H9 (cell line): Measurements from ENCODE around the gene RPL29. TPM values are rescaled to one million over a fixed set of nuclear protein-coding genes. Genes with fewer than 3 reads are reported as not detected.
"Not testable (repeated sequence)": the region's sequence is repeated elsewhere in the genome, so short reads cannot be mapped to it uniquely, and the experiment has no call there.

Experiments
- DNase-seq: peaks from one replicate; pipeline ENCODE4 v3.0.0-alpha.2; 2017
- H2AFZ ChIP-seq: one replicate; pipeline ENCODE4 v1.6.1; 2013; ENCODE audit warnings: mild to moderate bottlenecking, low read length, control low read depth, moderate library complexity
- H2AK5ac ChIP-seq: 2 replicates; pipeline ENCODE4 v1.6.1; 2013; ENCODE audit warnings: low read length, control low read depth, mixed read lengths; ENCODE audit not compliant: insufficient read length
- H2BK120ac ChIP-seq: one replicate; pipeline ENCODE4 v1.6.1; 2013; ENCODE audit warnings: low read depth, mild to moderate bottlenecking, low read length, control low read depth, inconsistent platforms; ENCODE audit not compliant: poor library complexity, severe bottlenecking
- H2BK12ac ChIP-seq: 2 replicates; pipeline ENCODE4 v1.6.1; 2013; ENCODE audit warnings: low read length, control low read depth, mixed read lengths, low read depth; ENCODE audit not compliant: insufficient read length
- H2BK15ac ChIP-seq: 2 replicates; pipeline ENCODE4 v1.6.1; 2013; ENCODE audit warnings: low read depth, low read length, control low read depth
- H2BK20ac ChIP-seq: one replicate; pipeline ENCODE4 v1.6.1; 2013; ENCODE audit warnings: low read depth, mild to moderate bottlenecking, low read length, control low read depth, inconsistent platforms; ENCODE audit not compliant: poor library complexity, severe bottlenecking
- H2BK5ac ChIP-seq: 2 replicates; pipeline ENCODE4 v1.6.1; 2013; ENCODE audit warnings: low read length, control low read depth, mixed read lengths; ENCODE audit not compliant: insufficient read length
- H3K14ac ChIP-seq: 2 replicates; pipeline ENCODE4 v1.6.1; 2013; ENCODE audit warnings: low read length, control low read depth; ENCODE audit not compliant: insufficient read depth
- H3K18ac ChIP-seq: 2 replicates; pipeline ENCODE4 v1.6.1; 2013; ENCODE audit warnings: low read depth, mild to moderate bottlenecking, mixed read lengths, low read length, control low read depth; ENCODE audit not compliant: insufficient read length
- H3K23ac ChIP-seq: 2 replicates; pipeline ENCODE4 v1.6.1; 2013; ENCODE audit warnings: low read length, control low read depth, mixed read lengths, low read depth; ENCODE audit not compliant: insufficient read length
- H3K23me2 ChIP-seq: 2 replicates; pipeline ENCODE4 v1.6.1; 2013; ENCODE audit warnings: low read depth, mild to moderate bottlenecking, mixed read lengths, low read length, control low read depth; ENCODE audit not compliant: insufficient read length, poor library complexity, severe bottlenecking
- H3K27ac ChIP-seq: 2 replicates; pipeline ENCODE4 v1.5.1; 2013; ENCODE audit warnings: low read length, control low read depth, mixed read lengths, low read depth; ENCODE audit not compliant: insufficient read length
- H3K27me3 ChIP-seq: 2 replicates; pipeline ENCODE4 v1.6.1; 2013; ENCODE audit warnings: low read length, control low read depth, inconsistent platforms; ENCODE audit not compliant: insufficient read depth
- H3K4ac ChIP-seq: 2 replicates; pipeline ENCODE4 v1.6.1; 2013; ENCODE audit warnings: low read depth, mild to moderate bottlenecking, control low read depth, inconsistent platforms, low read length, moderate library complexity
- H3K4me1 ChIP-seq: 2 replicates; pipeline ENCODE4 v1.6.1; 2013; ENCODE audit warnings: low read length, control low read depth, inconsistent platforms; ENCODE audit not compliant: insufficient read depth
- H3K4me2 ChIP-seq: 2 replicates; pipeline ENCODE4 v1.6.1; 2013; ENCODE audit warnings: low read length, control low read depth, mixed read lengths; ENCODE audit not compliant: insufficient read length, insufficient read depth
- H3K56ac ChIP-seq: 2 replicates; pipeline ENCODE4 v1.6.1; 2013; ENCODE audit warnings: low read depth, mild to moderate bottlenecking, mixed read lengths, low read length, control low read depth; ENCODE audit not compliant: insufficient read length
- H3K79me1 ChIP-seq: 2 replicates; pipeline ENCODE4 v1.6.1; 2013; ENCODE audit warnings: low read depth, mild to moderate bottlenecking, moderate library complexity, low read length, control low read depth, inconsistent platforms; ENCODE audit not compliant: insufficient read depth, poor library complexity, severe bottlenecking
- H3K79me2 ChIP-seq: 2 replicates; pipeline ENCODE4 v1.6.1; 2013; ENCODE audit warnings: low read length, control low read depth, inconsistent platforms; ENCODE audit not compliant: insufficient read depth
- H3K9ac ChIP-seq: 2 replicates; pipeline ENCODE4 v1.6.1; 2013; ENCODE audit warnings: low read length, control low read depth, mixed read lengths; ENCODE audit not compliant: insufficient read length; ENCODE audit errors: extremely low read depth
- H3K9me3 ChIP-seq: one replicate; pipeline ENCODE4 v1.6.1; 2013; ENCODE audit warnings: low read depth, low read length, inconsistent platforms; ENCODE audit not compliant: control insufficient read depth
- H3T11ph ChIP-seq: one replicate; pipeline ENCODE4 v1.6.1; 2013; ENCODE audit warnings: mild to moderate bottlenecking, low read length, control low read depth, inconsistent platforms
- H4K20me1 ChIP-seq: one replicate; pipeline ENCODE4 v1.6.1; 2013; ENCODE audit not compliant: control insufficient read depth, insufficient read length, insufficient read depth
- H4K5ac ChIP-seq: 2 replicates; pipeline ENCODE4 v1.6.1; 2013; ENCODE audit warnings: low read depth, mild to moderate bottlenecking, mixed read lengths, low read length, control low read depth; ENCODE audit not compliant: insufficient read length
- H4K8ac ChIP-seq: replicated peaks from 2 replicates; pipeline ENCODE4 v1.6.1; 2013; ENCODE audit warnings: low read length, control low read depth, mixed read lengths, low read depth; ENCODE audit not compliant: insufficient read length
- H4K91ac ChIP-seq: 2 replicates; pipeline ENCODE4 v1.6.1; 2013; ENCODE audit warnings: low read depth, mild to moderate bottlenecking, moderate library complexity, mixed read lengths, low read length, control low read depth; ENCODE audit not compliant: insufficient read length
- H3K27ac Mint-ChIP-seq, 3 experiments: 2 replicates in 2 of 3; 3 replicates in 1 of 3; pipeline ENCODE4 v1.8.0; 2020 to 2021; ENCODE audit warnings: mixed read lengths in 3 of 3, mild to moderate bottlenecking in 1 of 3, moderate library complexity in 1 of 3
- H3K27me3 Mint-ChIP-seq: 2 replicates; pipeline ENCODE4 v1.8.0; 2021; ENCODE audit warnings: low read depth, mild to moderate bottlenecking, moderate library complexity, mixed read lengths
- H3K36me3 Mint-ChIP-seq, 3 experiments: 2 replicates in 2 of 3; 3 replicates in 1 of 3; pipeline ENCODE4 v1.8.0; 2020 to 2021; ENCODE audit warnings: low read depth in 3 of 3, mixed read lengths in 3 of 3; ENCODE audit not compliant: insufficient read depth in 1 of 3
- H3K4me1 Mint-ChIP-seq, 2 experiments: 2 replicates each; pipeline ENCODE4 v1.8.0; 2020; ENCODE audit warnings: mixed read lengths in 2 of 2
- H3K4me3 Mint-ChIP-seq, 2 experiments: 2 replicates in 1 of 2; 3 replicates in 1 of 2; pipeline ENCODE4 v1.8.0; 2020 to 2021; ENCODE audit warnings: mild to moderate bottlenecking in 2 of 2, mixed read lengths in 2 of 2, moderate library complexity in 1 of 2
- H3K9me3 Mint-ChIP-seq, 2 experiments: 2 replicates in 1 of 2; 3 replicates in 1 of 2; pipeline ENCODE4 v1.8.0; 2020; ENCODE audit warnings: mild to moderate bottlenecking in 2 of 2, mixed read lengths in 2 of 2, moderate library complexity in 1 of 2
- WGBS: extraction: QIAGEN DNeasy Blood & Tissue Kit; methylation state at CpG from one replicate; pipeline ENCODE4 v1.1.7; 2013; ENCODE audit warnings: missing lambda C conversion rate, low lambda C conversion rate, mixed read lengths; ENCODE audit not compliant: insufficient read length; ENCODE audit errors: extremely low coverage; 5-methylcytosine and 5-hydroxymethylcytosine counted together
- total RNA-seq: library from RNA; stranded (reverse); gene quantifications from 2 replicates; pipeline ENCODE4 v1.2.1, GENCODE V29; 2021
- TF ChIP-seq, protein P1 (sequence below): fragments of 200-600 bp; sonication (generic); conservative IDR thresholded peaks from 3 replicates; pipeline ENCODE4 v1.8.0; 2021; ENCODE audit warnings: antibody characterized with exemption, mild to moderate bottlenecking

Gene RPL29
- total RNA-seq, 1 experiment from 2014 or later: 1,592 TPM

DNA sequence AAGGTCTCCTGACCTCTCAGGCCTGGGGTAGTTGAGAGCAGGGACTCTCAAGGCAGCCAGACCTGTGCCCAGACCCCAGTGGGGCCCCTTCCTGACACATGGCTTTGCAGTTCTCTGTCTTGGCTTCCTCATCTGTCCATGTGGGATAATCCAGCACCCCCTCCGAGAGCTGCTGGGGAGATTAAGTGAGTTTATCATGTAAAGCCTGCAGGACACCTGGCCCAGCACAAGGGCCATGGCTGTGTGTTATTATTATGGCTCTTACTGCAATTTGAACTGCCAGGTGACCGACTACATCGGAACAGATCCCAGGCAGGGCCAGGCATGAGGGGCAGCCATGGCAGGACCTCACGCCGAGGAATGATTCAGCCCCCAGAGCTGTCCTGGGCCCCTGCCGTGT is 48.1 kb upstream of the RPL29 start:
- H3K23me2 ChIP-seq: no peaks in the 10 kb centered on the region
- H3K4me2 ChIP-seq: no peak overlapping the region
- no peak overlapping the region for H2BK20ac ChIP-seq
- H3K4me1 ChIP-seq: no peaks in the 10 kb centered on the region; the same call in 1 of the 2 replicates
- H2BK120ac ChIP-seq: no peak overlapping the region
- no peak overlapping the region for H3K4me3 Mint-ChIP-seq
- no peak overlapping the region for H3K4ac ChIP-seq
- no peaks in the 10 kb centered on the region for H3K27me3 ChIP-seq
- no peak overlapping the region for H3K27ac ChIP-seq
- no peak overlapping the region for H4K5ac ChIP-seq
- no peaks in the 10 kb centered on the region for H4K20me1 ChIP-seq
- H3K9ac ChIP-seq: no peak overlapping the region
- no peak overlapping the region for H3K56ac ChIP-seq
- no CpG with 5 or more reads among the region's 6 CpGs for WGBS
- no peaks in the 10 kb centered on the region for H3K79me1 ChIP-seq
- H3K36me3 Mint-ChIP-seq: no peaks in the 10 kb centered on the region
- no peak overlapping the region for H2AK5ac ChIP-seq
- H3K23ac ChIP-seq: no peak overlapping the region
- TF ChIP-seq, protein P1, sequence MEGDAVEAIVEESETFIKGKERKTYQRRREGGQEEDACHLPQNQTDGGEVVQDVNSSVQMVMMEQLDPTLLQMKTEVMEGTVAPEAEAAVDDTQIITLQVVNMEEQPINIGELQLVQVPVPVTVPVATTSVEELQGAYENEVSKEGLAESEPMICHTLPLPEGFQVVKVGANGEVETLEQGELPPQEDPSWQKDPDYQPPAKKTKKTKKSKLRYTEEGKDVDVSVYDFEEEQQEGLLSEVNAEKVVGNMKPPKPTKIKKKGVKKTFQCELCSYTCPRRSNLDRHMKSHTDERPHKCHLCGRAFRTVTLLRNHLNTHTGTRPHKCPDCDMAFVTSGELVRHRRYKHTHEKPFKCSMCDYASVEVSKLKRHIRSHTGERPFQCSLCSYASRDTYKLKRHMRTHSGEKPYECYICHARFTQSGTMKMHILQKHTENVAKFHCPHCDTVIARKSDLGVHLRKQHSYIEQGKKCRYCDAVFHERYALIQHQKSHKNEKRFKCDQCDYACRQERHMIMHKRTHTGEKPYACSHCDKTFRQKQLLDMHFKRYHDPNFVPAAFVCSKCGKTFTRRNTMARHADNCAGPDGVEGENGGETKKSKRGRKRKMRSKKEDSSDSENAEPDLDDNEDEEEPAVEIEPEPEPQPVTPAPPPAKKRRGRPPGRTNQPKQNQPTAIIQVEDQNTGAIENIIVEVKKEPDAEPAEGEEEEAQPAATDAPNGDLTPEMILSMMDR: no peak
- no peak overlapping the region for H2BK5ac ChIP-seq
- no peaks in the 10 kb centered on the region for H3K79me2 ChIP-seq
- no peak overlapping the region for H2AFZ ChIP-seq
- no peaks in the 10 kb centered on the region for H3K9me3 ChIP-seq
- H3K14ac ChIP-seq: no peak overlapping the region
- no peak overlapping the region for H2BK15ac ChIP-seq
- H3K18ac ChIP-seq: no peak overlapping the region
- H3K27ac Mint-ChIP-seq: no peak overlapping the region
- H3K4me1 Mint-ChIP-seq: peaks cover 15 to 25% of the 10 kb centered on the region in 2 experiments
- no peak overlapping the region for H2BK12ac ChIP-seq
- DNase-seq: no peak
- H3K27me3 Mint-ChIP-seq: peaks cover 2% of the 10 kb centered on the region
- no peaks in the 10 kb centered on the region; a peak in 1 of 5 replicates for H3K9me3 Mint-ChIP-seq
- H4K91ac ChIP-seq: no peak overlapping the region
- H3T11ph ChIP-seq: no peak overlapping the region
- no peak overlapping the region for H4K8ac ChIP-seq

DNA sequence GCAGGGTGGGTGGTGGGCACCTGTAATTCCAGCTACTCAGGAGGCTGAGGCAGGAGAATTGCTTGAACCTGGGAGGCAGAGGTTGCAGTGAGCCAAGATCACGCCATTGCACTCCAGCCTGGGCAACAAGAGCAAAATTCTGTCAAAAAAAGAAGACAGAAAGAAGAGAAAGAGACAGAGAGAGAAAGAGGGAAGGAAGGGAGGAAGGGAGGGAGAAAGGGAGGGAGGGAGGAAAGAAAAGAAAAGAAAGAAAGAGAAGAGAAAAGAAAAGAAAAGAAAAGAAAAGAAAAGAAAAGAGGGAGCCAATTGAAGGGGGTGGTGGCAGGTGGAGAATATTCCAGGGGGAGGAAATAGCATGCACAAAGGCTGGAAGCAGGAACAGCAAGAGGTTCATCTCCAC is 47.3 kb upstream of the RPL29 start:
- not testable (repeated sequence) for H3K18ac ChIP-seq, H3T11ph ChIP-seq, DNase-seq, H4K5ac ChIP-seq, H2BK12ac ChIP-seq, H3K9me3 Mint-ChIP-seq, H3K27ac Mint-ChIP-seq, H4K8ac ChIP-seq, H3K23ac ChIP-seq, H3K9me3 ChIP-seq, H3K4me2 ChIP-seq, H2BK5ac ChIP-seq, H3K36me3 Mint-ChIP-seq, H3K56ac ChIP-seq, H2BK15ac ChIP-seq, H3K27me3 ChIP-seq, H3K14ac ChIP-seq, H2BK20ac ChIP-seq, H3K79me1 ChIP-seq, H3K4ac ChIP-seq, H2BK120ac ChIP-seq, H3K27ac ChIP-seq, H3K27me3 Mint-ChIP-seq, H2AK5ac ChIP-seq, H4K20me1 ChIP-seq, H3K23me2 ChIP-seq, H3K4me3 Mint-ChIP-seq, H2AFZ ChIP-seq, H4K91ac ChIP-seq, H3K4me1 ChIP-seq, H3K9ac ChIP-seq, H3K79me2 ChIP-seq
- peaks cover 15 to 25% of the 10 kb centered on the region in 2 experiments for H3K4me1 Mint-ChIP-seq
- WGBS: no CpG with 5 or more reads among the region's 1 CpG
